Left lung (tissue), 10 donors: ENCODE measurements around the gene BMAL2. TPM values are rescaled to one million over a fixed set of nuclear protein-coding genes. Genes with fewer than 3 reads are reported as not detected.

ENCODE experiments used
- ATAC-seq: fragments of 200-7000 bp; cut with Tn5 transposase; one replicate; pipeline ENCODE4 v1.9.1; 2020; ENCODE audit warnings: moderate library complexity
- DNase-seq, 4 donors: peaks; one replicate each; pipeline ENCODE4 v3.0.0-alpha.2; 2013 to 2020
- H3K27ac ChIP-seq, 2 donors: fragments of 200-600 bp; sonication (generic) in 1 of 2; one replicate each; pipeline versions ENCODE4 v1.5.0 to v1.8.0; 2020 to 2021
- H3K27me3 ChIP-seq, 2 donors: fragments of 200-600 bp; sonication (generic) in 1 of 2; one replicate each; pipeline versions ENCODE4 v1.5.0 to v1.8.0; 2020 to 2021
- H3K36me3 ChIP-seq, 2 donors: fragments of 200-600 bp; sonication (generic) in 1 of 2; one replicate each; pipeline versions ENCODE4 v1.5.0 to v1.8.0; 2020 to 2021
- H3K4me1 ChIP-seq, 2 donors: fragments of 200-600 bp; one replicate each; pipeline ENCODE4 v1.8.0; 2021
- H3K4me3 ChIP-seq, 2 donors: fragments of 200-600 bp; sonication (generic) in 1 of 2; one replicate each; pipeline versions ENCODE4 v1.5.0 to v1.8.0; 2020 to 2021; ENCODE audit warnings: mild to moderate bottlenecking in 1 of 2
- H3K9me3 ChIP-seq, 2 donors: fragments of 200-600 bp; sonication (generic) in 1 of 2; one replicate each; pipeline versions ENCODE4 v1.5.0 to v1.8.0; 2020 to 2021
- CTCF ChIP-seq, 2 donors: fragments of 200-600 bp; sonication (generic) in 1 of 2; IDR thresholded peaks; one replicate each; pipeline versions ENCODE4 v1.5.0 to v1.8.0; 2021; ENCODE audit warnings: antibody characterized with exemption in 2 of 2
- intact Hi-C, 2 donors: fragments of 100-400 bp; cut with DNase I; formaldehyde crosslinking; loops; one replicate each; pipeline versions ENCODE4 v1.11.2 to v1.14.2; 2022
- polyA plus RNA-seq, 6 donors: library from polyadenylated mRNA; unstranded; fragments of 120-200 nt; gene quantifications; one replicate each; pipeline ENCODE4 v1.2.1, GENCODE V29; 2013; ENCODE audit not compliant: insufficient read length in 6 of 6
- total RNA-seq, 2 donors: library from RNA; stranded (reverse); fragmentation: NEBNext Ultra II Directional; extraction: Animal tissue kit (Norgen Biotek cat#: 25700); gene quantifications; one replicate each; pipeline ENCODE4 v1.2.1, GENCODE V29; 2021
- donor health status: DM: no; HTN: yes; CAD: no.
- donor health status: DM: no; HTN: no; CAD: no.

BMAL2 gene
- total and polyA plus RNA-seq, 8 donors = 3.2 to 14.1 (median 4.2) TPM

- no peaks in the 10 kb centered on the region for H3K4me1 ChIP-seq
- DNase-seq (no peak), ATAC-seq (no peak)
- H3K9me3 ChIP-seq = no peaks in the 10 kb centered on the region
- H3K27me3 ChIP-seq = no peaks in the 10 kb centered on the region
- intact Hi-C loops = no loop called here
- H3K27ac ChIP-seq = no peak overlapping the region
- no peak overlapping the region for H3K4me3 ChIP-seq
- no peak for TF ChIP-seq CTCF (IDR thresholded peaks at IDR 0.05)
- no peaks in the 10 kb centered on the region for H3K36me3 ChIP-seq
Measured at GRCh38 chr12:27351476-27351875, 18.8 kb downstream of the BMAL2 start.

GRCh38 chr12:27355486-27355885 is 22.9 kb downstream of the BMAL2 start:
- Histone ChIP-seq H3K4me1 (no peaks in the 10 kb centered on the region), H3K4me3 (no peak overlapping the region), H3K27ac (no peak overlapping the region), H3K9me3 (no peaks in the 10 kb centered on the region), H3K36me3 (no peaks in the 10 kb centered on the region), H3K27me3 (no peaks in the 10 kb centered on the region)
- no peak for ATAC-seq
- intact Hi-C loops = no loop called here
- no peak for DNase-seq
- no peak for TF ChIP-seq CTCF (IDR thresholded peaks at IDR 0.05)

- TF ChIP-seq CTCF (IDR thresholded peaks at IDR 0.05) = no peak
- Histone ChIP-seq H3K27me3 (no peaks in the 10 kb centered on the region), H3K9me3 (no peaks in the 10 kb centered on the region), H3K36me3 (no peaks in the 10 kb centered on the region), H3K4me3 (no peak overlapping the region), H3K4me1 (no peaks in the 10 kb centered on the region), H3K27ac (no peak overlapping the region)
- intact Hi-C loops = no loop called here
- ATAC-seq (no peak), DNase-seq (no peak)
Measured at GRCh38 chr12:27355979-27356378, 23.3 kb downstream of the BMAL2 start.

GRCh38 chr12:27359578-27360340 is 27.1 kb downstream of the BMAL2 start:
- H3K4me3 ChIP-seq = no peak overlapping the region
- no peak for ATAC-seq
- no peaks in the 10 kb centered on the region for H3K4me1 ChIP-seq
- no peaks in the 10 kb centered on the region for H3K27me3 ChIP-seq
- no peak overlapping the region for H3K27ac ChIP-seq
- no peaks in the 10 kb centered on the region for H3K36me3 ChIP-seq
- no peaks in the 10 kb centered on the region for H3K9me3 ChIP-seq
- intact Hi-C loops = no loop called here
- DNase-seq = no peak
- TF ChIP-seq CTCF (IDR thresholded peaks at IDR 0.05) = no peak

GRCh38 chr12:27361372-27361771 is 28.7 kb downstream of the BMAL2 start:
- Histone ChIP-seq H3K36me3 (no peaks in the 10 kb centered on the region), H3K27ac (no peak overlapping the region), H3K9me3 (no peaks in the 10 kb centered on the region), H3K4me3 (no peak overlapping the region), H3K27me3 (no peaks in the 10 kb centered on the region), H3K4me1 (no peaks in the 10 kb centered on the region)
- no peak for ATAC-seq
- intact Hi-C loops = no loop called here
- TF ChIP-seq CTCF (IDR thresholded peaks at IDR 0.05) = no peak
- no peak for DNase-seq
